ENCODE results near the gene ZNF831.

Gene ZNF831

GRCh38 chr20:59163631-59164530 is at the start of gene ZNF831:
Gene ZNF831 (plus strand): TSS chr20:59163821. CDS start chr20:59191020, 27,199 bp downstream.
- in situ Hi-C loops (cut with MboI; ENCODE audit: low sequenced_read_pairs), result no loop called here

GRCh38 chr20:59117526-59117925 is 46.1 kb upstream of the ZNF831 start:
- in situ Hi-C loops (cut with MboI; ENCODE audit: low sequenced_read_pairs), result no loop called here

GRCh38 chr20:59118855-59119254 is 44.8 kb upstream of the ZNF831 start:
- in situ Hi-C loops (cut with MboI; ENCODE audit: low sequenced_read_pairs), result no loop called here

GRCh38 chr20:59120491-59120890 is 43.1 kb upstream of the ZNF831 start:
- in situ Hi-C loops (cut with MboI; ENCODE audit: low sequenced_read_pairs), result no loop called here

- in situ Hi-C loops (cut with MboI; ENCODE audit: low sequenced_read_pairs), result no loop called here
Measured at GRCh38 chr20:59120919-59121318, 42.7 kb upstream of the ZNF831 start.

- in situ Hi-C loops (cut with MboI; ENCODE audit: low sequenced_read_pairs), result no loop called here
Measured at GRCh38 chr20:59121714-59122565, 41.7 kb upstream of the ZNF831 start.

- in situ Hi-C loops (cut with MboI; ENCODE audit: low sequenced_read_pairs), result no loop called here
Measured at GRCh38 chr20:59122566-59122919, 41.1 kb upstream of the ZNF831 start.

- in situ Hi-C loops (cut with MboI; ENCODE audit: low sequenced_read_pairs), result no loop called here
Measured at GRCh38 chr20:59123011-59123677, 40.5 kb upstream of the ZNF831 start.

GRCh38 chr20:59123678-59124255 is 39.9 kb upstream of the ZNF831 start:
- in situ Hi-C loops (cut with MboI; ENCODE audit: low sequenced_read_pairs), result no loop called here

GRCh38 chr20:59124296-59125029 is 39.2 kb upstream of the ZNF831 start:
- in situ Hi-C loops (cut with MboI; ENCODE audit: low sequenced_read_pairs), result no loop called here

GRCh38 chr20:59125332-59125731 is 38.3 kb upstream of the ZNF831 start:
- in situ Hi-C loops (cut with MboI; ENCODE audit: low sequenced_read_pairs), result no loop called here

GRCh38 chr20:59125836-59126235 is 37.8 kb upstream of the ZNF831 start:
- in situ Hi-C loops (cut with MboI; ENCODE audit: low sequenced_read_pairs), result no loop called here

- in situ Hi-C loops (cut with MboI; ENCODE audit: low sequenced_read_pairs), result no loop called here
Measured at GRCh38 chr20:59127839-59128238, 35.8 kb upstream of the ZNF831 start.

- in situ Hi-C loops (cut with MboI; ENCODE audit: low sequenced_read_pairs), result no loop called here
Measured at GRCh38 chr20:59131551-59132285, 31.9 kb upstream of the ZNF831 start.

GRCh38 chr20:59134182-59134581 is 29.4 kb upstream of the ZNF831 start:
- in situ Hi-C loops (cut with MboI; ENCODE audit: low sequenced_read_pairs), result no loop called here

GRCh38 chr20:59135093-59135492 is 28.5 kb upstream of the ZNF831 start:
- in situ Hi-C loops (cut with MboI; ENCODE audit: low sequenced_read_pairs), result no loop called here

GRCh38 chr20:59136027-59136426 is 27.6 kb upstream of the ZNF831 start:
- in situ Hi-C loops (cut with MboI; ENCODE audit: low sequenced_read_pairs), result no loop called here

GRCh38 chr20:59137532-59137931 is 26.1 kb upstream of the ZNF831 start:
- in situ Hi-C loops (cut with MboI; ENCODE audit: low sequenced_read_pairs), result no loop called here

- in situ Hi-C loops (cut with MboI; ENCODE audit: low sequenced_read_pairs), result no loop called here
Measured at GRCh38 chr20:59138114-59138748, 25.4 kb upstream of the ZNF831 start.
